ENCODE data around the gene LTB. TPM values are rescaled to one million over a fixed set of nuclear protein-coding genes. Genes with fewer than 3 reads are reported as not detected.

LTB gene
- total and polyA plus RNA-seq, 2 of the 13 experiments (the other 11 are each of a cell fraction or from before 2014, with no cell fraction given), result 0.09 to 0.22 TPM

GRCh38 chr6:31578184-31579118, 3.8 kb downstream of the LTB start:
- POLR2A ChIA-PET, result interaction anchor here (1.6 to 2.3 kb wide), 3 partner anchors 20 to 86 kb away, joined by 4 to 9 read pairs (median 6); partner anchors contain the start of genes DDX39B and GPANK1

More at GRCh38 chr6:31578184-31579118, 3.8 kb downstream of the LTB start:
- Histone ChIP-seq H3K4me2 (ENCODE audit: low read depth, low read length) (no peak overlapping the region), H3K79me2 (ENCODE audit: insufficient read depth, low read length) (no peaks in the 10 kb centered on the region), H3K9ac (ENCODE audit: insufficient read depth, low read depth, low read length) (no peak overlapping the region), H3K4me1 (ENCODE audit: insufficient read depth, low read length) (peaks cover 25% of the 10 kb centered on the region), H2AFZ (ENCODE audit: low read length) (no peak overlapping the region), H3K36me3 (replicated peaks in 1 of 2; ENCODE audit: control insufficient read depth in 1 of 2, insufficient read depth in 2 of 2, low read length in 2 of 2) (no peaks in the 10 kb centered on the region), H4K20me1 (ENCODE audit: insufficient read depth, low read length) (no peaks in the 10 kb centered on the region), H3K4me3 (replicated peaks in 1 of 3; ENCODE audit: insufficient read depth in 1 of 3, low read depth in 2 of 3, low read length in 3 of 3) (no peak overlapping the region), H3K9me3 (ENCODE audit: low read length) (no peaks in the 10 kb centered on the region), H3K27ac (ENCODE audit: extremely low read length, insufficient read depth, low read length) (no peak overlapping the region), H3K27me3 (ENCODE audit: control insufficient read depth in 1 of 2, insufficient read depth in 2 of 2, low read length in 2 of 2) (peaks cover 16 to 89% of the 10 kb centered on the region in 2 experiments)
- FAIRE-seq (no peak), DNase-seq (ENCODE audit: low spot score) (no peak), ATAC-seq (no peak)
- in situ Hi-C loops (cut with HindIII; ENCODE audit: extremely low pct_ligation_motif_present, low pct_unique_long_range_greater_than_20kb) (no loop called here), intact Hi-C loops (cut with micrococcal nuclease; ENCODE audit: unreplicated experiment) (no loop called here)
- TF ChIP-seq ZNF780A (CRISPR knock-in tag; IDR thresholded peaks at IDR 0.05) (no peak), MEIS1 (CRISPR knock-in tag; IDR thresholded peaks at IDR 0.05; ENCODE audit: borderline replicate concordance) (no peak), HCFC1 (IDR thresholded peaks at IDR 0.05; ENCODE audit: low read depth, low read length) (no peak), TEF (CRISPR knock-in tag; IDR thresholded peaks at IDR 0.05) (no peak), ATF2 (CRISPR knock-in tag; IDR thresholded peaks at IDR 0.05) (no peak), ZSCAN5A (CRISPR knock-in tag; IDR thresholded peaks at IDR 0.05; ENCODE audit: borderline replicate concordance) (no peak), MAF1 (CRISPR knock-in tag; IDR thresholded peaks at IDR 0.05; ENCODE audit: borderline replicate concordance) (no peak)
- 49% methylated on average over 10 of the region's 12 CpGs for WGBS (ENCODE audit: low lambda C conversion rate)
- BruUV-seq (replicated peaks), result TSS peak; percentile 52
- CTCF ChIA-PET (ENCODE audit: low intra/inter-chr PET ratio, low total read pairs), result no interaction called here
